ENCODE results near the gene MAP1S.
A peak's percentile ranks its signal among the peaks of the same experiment; 100 is the strongest.

The MAP1S gene

DNA sequence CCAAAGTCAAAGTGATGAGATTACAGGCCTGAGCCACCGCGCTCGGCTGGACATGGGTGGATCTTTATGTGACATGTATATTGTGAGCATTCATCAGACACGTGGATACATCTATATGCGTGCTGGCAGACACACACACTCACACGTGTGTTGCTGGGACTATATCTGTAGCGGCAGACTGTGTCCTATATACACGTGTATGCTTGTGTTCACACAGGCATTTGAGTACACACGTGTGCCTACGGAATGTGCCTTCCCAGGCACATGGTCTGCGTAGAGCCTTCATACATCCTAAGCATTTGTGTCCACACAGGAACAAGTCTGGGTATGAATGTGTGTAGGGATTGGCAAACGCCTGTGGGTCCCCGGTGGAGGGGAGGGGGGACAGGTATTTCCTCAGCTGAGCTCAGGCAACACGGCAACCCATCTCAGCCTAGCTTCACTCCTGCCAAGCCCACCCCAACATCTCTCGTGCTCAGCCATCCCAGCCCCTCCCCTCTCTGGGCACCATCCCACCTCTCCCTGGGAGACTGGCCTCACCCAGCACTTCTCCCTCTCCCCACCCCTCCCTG lies 33.7 kb upstream of the MAP1S start:
- Mint-ChIP-seq H3K36me3 (ENCODE audit: low read depth) (no peaks in the 10 kb centered on the region), H3K4me3 (no peak overlapping the region), H3K27ac (no peak overlapping the region), H3K27me3 (peaks cover 85% of the 10 kb centered on the region), H3K4me1 (ENCODE audit: low read depth) (peaks cover 14% of the 10 kb centered on the region), H3K9me3 (no peaks in the 10 kb centered on the region)
- DNase-seq = no peak

DNA sequence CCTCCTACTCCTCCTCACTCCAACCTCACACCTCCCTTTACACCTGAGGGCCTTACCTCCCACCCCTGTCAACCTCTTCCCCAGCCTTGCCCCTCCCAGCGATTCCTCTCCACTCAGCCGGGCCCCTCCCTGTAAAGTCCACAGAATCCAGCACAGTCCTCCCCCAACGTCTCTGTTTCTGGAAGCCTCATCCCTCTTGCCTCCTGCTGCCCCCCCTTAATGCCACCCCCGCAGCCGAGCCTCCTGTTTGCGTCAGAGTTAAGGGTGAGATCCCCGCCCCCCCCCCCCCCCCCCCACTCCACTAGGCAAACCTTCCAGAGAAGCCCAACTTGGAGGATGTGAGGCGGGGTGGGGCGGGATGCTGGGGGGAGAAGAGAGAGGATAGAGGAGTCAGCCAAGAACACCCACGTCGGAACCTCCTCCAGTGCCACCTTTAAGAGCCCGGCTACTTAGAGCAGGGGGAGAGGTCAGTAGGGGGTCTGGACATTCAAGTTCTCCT lies 33.2 kb upstream of the MAP1S start:
- no peaks in the 10 kb centered on the region for H3K9me3 Mint-ChIP-seq
- no peak overlapping the region for H3K4me3 Mint-ChIP-seq
- H3K27ac Mint-ChIP-seq = no peak overlapping the region
- H3K36me3 Mint-ChIP-seq (ENCODE audit: low read depth) = no peaks in the 10 kb centered on the region
- peaks cover 13% of the 10 kb centered on the region for H3K4me1 Mint-ChIP-seq (ENCODE audit: low read depth)
- peaks cover 86% of the 10 kb centered on the region for H3K27me3 Mint-ChIP-seq
- DNase-seq = no peak

DNA sequence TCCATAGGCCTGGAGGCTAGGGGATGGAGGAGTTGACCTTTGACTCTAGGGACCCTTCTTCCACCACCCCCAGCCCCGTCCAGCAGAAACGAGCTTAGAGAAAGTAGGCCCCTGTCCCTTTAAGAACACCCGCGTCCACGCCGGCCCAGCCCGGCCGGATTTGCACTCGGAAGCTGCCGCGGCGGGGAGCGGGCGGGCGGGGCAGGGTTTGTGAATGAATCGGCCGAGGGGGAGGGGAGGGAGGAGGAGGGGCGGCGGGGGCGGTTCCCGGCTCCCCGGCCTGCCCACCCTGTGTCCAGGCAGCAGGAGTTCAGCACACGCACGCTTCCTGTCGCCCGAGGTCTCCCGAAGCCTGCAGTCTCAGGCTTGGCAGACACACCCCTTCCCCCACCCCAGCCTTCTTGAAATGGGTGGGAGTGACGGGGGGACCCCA lies 32.7 kb upstream of the MAP1S start:
- no peaks in the 10 kb centered on the region for H3K9me3 Mint-ChIP-seq
- peaks cover 81% of the 10 kb centered on the region for H3K27me3 Mint-ChIP-seq
- H3K36me3 Mint-ChIP-seq (ENCODE audit: low read depth) = no peaks in the 10 kb centered on the region
- DNase-seq = no peak
- peaks cover 13% of the 10 kb centered on the region for H3K4me1 Mint-ChIP-seq (ENCODE audit: low read depth)
- no peak overlapping the region for H3K27ac Mint-ChIP-seq
- H3K4me3 Mint-ChIP-seq = no peak overlapping the region

DNA sequence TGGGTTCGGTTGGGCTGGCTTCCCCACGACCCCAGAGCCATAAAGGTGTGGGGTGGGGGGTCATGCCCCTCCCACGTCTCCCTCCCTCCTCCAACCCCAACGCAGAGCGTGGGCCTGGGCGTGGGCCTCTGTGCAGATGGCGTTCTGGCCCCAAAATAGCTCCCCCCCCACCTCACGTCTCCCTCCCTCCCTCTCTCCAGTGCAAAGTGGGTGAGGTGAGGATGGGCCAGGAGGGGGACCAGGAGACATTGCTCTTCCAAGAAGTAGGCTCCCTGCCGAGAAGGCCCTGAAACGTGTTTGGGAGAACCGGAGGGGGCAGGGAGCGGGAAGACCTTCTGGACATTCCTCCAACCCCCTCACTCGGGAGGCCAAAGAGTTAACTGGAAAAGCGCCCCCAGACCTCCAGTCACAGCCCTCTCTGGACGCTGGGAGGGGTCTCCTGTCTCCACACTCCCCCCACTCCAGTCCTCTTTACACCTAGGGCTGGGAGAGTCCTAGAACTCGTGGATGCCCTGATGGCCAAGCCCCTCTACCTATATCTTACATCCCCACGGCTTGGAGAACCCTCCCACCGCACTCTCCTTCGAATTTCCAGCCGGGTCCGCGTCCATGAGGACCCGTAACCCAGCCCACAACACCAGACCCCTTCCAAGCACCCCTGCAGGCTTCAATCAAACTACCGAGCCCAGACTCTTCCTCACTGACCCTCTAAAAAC lies 32.0 kb upstream of the MAP1S start:
- Mint-ChIP-seq H3K36me3 (ENCODE audit: low read depth) (no peaks in the 10 kb centered on the region), H3K4me3 (no peak overlapping the region), H3K27ac (no peak overlapping the region), H3K9me3 (no peaks in the 10 kb centered on the region), H3K4me1 (ENCODE audit: low read depth) (peaks cover 13% of the 10 kb centered on the region), H3K27me3 (peaks cover 82% of the 10 kb centered on the region)
- DNase-seq = no peak

DNA sequence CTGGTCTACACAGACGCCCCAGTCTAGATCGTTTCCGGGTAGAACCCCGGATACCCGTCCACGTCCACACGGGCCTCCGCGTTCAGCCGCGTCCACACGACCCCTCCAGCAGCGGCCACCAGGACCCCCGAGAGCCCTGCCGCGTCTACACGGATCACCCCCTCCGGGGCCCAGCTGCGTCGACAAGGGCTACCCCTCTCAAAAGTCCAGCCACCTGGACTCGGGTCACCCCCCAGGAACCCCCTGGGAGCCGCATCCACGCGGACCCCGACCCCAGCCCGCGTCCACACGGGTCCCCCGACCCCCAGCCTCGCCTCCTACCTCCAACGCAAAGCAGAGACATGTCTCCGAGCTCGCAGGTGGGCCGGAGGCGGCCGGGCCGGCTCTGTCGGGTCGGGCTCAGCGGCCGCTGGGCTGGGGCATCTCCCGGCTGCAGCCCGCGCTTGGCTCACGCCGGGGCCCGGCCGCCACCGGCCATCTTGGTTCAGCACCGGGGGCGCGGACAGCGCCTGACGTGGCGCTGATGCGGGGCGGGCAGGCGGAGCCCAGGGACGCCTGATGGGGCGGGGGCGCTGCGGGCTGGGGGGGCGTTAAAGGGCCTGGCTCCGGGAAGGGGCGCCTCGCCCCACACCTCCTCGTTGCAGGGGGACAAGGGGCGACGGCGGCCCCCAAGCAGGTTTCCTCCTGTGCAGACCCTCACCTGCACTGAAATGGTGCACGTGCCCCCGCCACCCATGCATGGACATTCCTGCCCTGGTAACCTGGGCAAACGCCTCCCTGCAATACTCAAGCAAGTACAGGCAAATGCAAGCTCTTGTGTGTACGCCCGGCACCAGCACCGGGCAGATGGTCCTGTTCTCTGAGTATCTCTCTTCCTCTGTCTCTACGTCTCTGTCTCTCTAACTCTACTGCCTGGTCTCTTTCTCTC lies 31.2 kb upstream of the MAP1S start, which contains the start of gene UNC13A:
UNC13A (minus strand) TSS at position 498 of the 928 bp plus-strand sequence; CDS start at position 343, 155 bp downstream.
- Mint-ChIP-seq H3K27ac (no peak within 1 kb of the TSS), H3K4me3 (no peak within 1 kb of the TSS), H3K27me3 (peaks cover 80% of the 10 kb centered on the region), H3K9me3 (no peaks in the 10 kb centered on the region), H3K36me3 (ENCODE audit: low read depth) (no peaks in the 10 kb centered on the region), H3K4me1 (ENCODE audit: low read depth) (peaks cover 13% of the 10 kb centered on the region)
- peak; percentile 68 for DNase-seq

DNA sequence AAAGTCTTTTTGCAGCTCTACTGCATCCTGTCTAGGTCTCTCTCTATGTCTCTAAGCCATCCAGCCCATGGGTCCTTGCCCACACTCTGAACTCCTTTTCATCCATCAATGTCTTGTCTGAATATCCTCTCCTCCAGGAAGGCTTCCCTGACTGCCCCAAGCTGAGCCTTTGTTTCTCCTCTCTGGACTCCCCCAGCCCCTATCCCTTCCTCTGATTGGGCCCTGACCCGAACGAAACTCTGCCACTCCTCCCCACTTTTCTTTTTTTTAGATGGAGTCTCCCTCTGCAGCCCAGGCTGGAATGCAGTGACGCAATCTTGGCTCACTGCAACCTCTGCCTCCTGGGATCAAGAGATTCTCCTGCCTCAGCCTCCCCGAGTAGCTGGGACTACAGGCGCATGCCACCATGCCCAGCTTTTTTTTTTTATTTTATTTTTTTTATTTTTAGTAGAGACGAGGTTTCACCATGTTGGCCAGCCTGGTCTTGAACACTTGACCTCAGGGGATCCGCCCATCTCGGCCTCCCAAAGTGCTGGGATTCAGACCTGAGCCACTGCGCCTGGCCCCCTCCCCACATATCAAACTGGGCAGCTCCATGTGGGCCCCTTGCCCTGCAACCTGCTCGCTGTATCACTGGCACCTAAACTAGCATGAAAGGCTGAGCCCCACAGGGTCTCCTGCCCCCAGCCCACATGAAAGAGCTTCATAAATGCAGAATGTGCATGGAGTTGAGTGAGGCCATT lies 30.3 kb upstream of the MAP1S start:
- Mint-ChIP-seq H3K9me3 (no peaks in the 10 kb centered on the region), H3K4me3 (no peak overlapping the region), H3K27me3 (peaks cover 71% of the 10 kb centered on the region), H3K36me3 (ENCODE audit: low read depth) (no peaks in the 10 kb centered on the region), H3K27ac (no peak overlapping the region), H3K4me1 (ENCODE audit: low read depth) (peaks cover 13% of the 10 kb centered on the region)
- no peak for DNase-seq

DNA sequence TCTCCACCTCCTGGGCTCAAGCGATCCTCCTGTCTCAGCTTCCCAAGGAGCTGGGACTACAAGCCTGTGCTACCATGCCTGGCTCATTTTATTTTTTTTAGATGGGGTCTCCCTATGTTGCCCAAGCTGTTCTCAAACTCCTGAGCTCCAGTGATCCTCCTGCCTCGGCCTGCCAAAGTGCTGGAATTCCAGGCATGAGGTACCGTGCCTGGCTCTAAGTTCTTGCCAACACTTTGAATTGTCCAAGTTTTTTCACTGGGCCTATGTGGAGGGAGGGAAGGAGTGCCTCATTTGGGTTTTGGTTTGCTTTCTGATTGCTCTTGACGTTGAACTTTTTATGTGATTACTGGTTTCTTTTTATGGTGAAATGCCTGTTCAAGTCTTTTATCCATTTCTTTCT lies 26.7 kb upstream of the MAP1S start:
- Mint-ChIP-seq H3K27me3 (peaks cover 55% of the 10 kb centered on the region), H3K36me3 (ENCODE audit: low read depth) (no peaks in the 10 kb centered on the region), H3K9me3 (no peaks in the 10 kb centered on the region), H3K4me1 (ENCODE audit: low read depth) (peaks cover 6% of the 10 kb centered on the region), H3K4me3 (no peak overlapping the region), H3K27ac (no peak overlapping the region)
- no peak for DNase-seq

DNA sequence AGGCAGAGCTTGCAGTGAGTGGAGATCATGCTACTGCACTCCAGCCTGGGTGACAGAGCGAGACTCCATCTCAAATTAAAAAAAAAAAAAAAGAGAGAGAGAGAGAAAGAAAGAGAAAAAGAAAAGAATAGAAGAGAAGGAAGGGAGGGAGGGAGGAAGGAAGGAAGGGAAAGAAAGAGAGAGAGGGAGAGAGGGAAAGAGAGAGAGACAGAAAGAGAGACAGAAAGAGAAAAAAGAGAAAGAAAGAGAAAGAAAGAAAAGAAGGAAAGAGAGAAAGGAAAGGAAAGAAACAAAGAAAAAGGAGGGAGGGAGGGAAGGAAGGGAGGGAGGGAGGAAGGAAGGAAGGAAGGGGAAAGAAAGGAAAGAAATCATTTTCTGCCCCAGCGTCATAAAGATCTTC lies 24.1 kb upstream of the MAP1S start:
- Mint-ChIP-seq H3K4me1 (ENCODE audit: low read depth) (no peaks in the 10 kb centered on the region), H3K9me3 (no peaks in the 10 kb centered on the region), H3K36me3 (ENCODE audit: low read depth) (no peaks in the 10 kb centered on the region), H3K27ac (no peak overlapping the region), H3K4me3 (no peak overlapping the region), H3K27me3 (peaks cover 52% of the 10 kb centered on the region)
- DNase-seq = no peak

DNA sequence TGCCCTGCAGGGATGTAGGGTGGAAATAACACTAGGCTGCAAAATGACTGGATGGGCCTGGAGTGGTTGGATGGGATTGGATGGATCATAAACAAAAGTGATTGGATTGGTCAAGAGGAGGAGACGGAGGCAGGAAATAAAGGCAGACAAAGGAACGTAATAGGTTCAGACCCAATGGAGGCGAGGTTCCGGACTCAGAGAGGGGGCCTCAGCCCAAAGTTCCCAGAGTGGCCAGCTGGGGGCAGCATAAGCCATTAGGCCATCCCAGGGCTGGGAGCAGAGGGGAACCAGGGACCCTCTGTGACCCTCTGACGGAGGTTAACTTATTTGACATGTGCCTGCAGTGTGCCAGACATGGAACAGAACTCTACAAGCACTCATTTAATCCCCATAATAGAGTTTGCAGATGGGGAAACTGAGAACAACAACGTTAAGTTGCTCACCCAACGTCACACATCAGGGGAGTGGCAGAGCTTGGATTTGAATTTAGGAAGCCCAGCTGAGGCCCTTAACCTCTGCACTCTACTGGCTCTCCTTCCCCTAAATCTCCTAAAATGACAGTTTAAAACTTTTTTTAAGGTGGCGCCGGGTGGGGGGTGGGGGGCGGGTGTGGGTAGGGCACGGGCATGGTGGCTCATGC lies 15.3 kb upstream of the MAP1S start:
- no peak overlapping the region for H3K27ac Mint-ChIP-seq
- H3K36me3 Mint-ChIP-seq (ENCODE audit: low read depth) = no peaks in the 10 kb centered on the region
- H3K4me1 Mint-ChIP-seq (ENCODE audit: low read depth) = peaks cover 1% of the 10 kb centered on the region
- peaks cover 12% of the 10 kb centered on the region for H3K27me3 Mint-ChIP-seq
- no peak overlapping the region for H3K4me3 Mint-ChIP-seq
- H3K9me3 Mint-ChIP-seq = no peaks in the 10 kb centered on the region
- DNase-seq = peak; percentile 83

DNA sequence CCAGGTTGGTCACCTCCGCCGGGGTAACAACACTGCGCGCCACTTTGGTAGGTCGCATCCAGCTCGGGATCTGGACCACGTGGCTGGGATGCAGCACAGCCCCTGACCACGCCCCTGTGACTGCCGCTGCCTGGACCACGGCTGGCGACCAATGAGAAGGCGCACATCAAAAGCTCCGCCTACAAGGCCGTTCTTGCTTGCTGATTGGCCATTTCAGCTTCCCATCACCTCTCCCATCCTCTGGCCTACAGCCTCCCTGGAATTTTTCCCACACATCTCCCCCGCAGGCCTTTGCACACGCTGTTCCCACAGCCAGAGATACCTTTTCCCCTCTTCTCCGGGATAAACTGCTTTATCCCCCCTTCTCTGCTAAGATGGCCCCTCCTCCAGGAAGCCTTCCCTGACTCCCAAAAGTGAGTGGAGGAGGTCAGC lies 12.5 kb upstream of the MAP1S start:
- Mint-ChIP-seq H3K27me3 (no peaks in the 10 kb centered on the region), H3K4me3 (no peak overlapping the region), H3K36me3 (ENCODE audit: low read depth) (no peaks in the 10 kb centered on the region), H3K27ac (no peak overlapping the region), H3K4me1 (ENCODE audit: low read depth) (peaks cover 1% of the 10 kb centered on the region), H3K9me3 (no peaks in the 10 kb centered on the region)
- DNase-seq = no peak

DNA sequence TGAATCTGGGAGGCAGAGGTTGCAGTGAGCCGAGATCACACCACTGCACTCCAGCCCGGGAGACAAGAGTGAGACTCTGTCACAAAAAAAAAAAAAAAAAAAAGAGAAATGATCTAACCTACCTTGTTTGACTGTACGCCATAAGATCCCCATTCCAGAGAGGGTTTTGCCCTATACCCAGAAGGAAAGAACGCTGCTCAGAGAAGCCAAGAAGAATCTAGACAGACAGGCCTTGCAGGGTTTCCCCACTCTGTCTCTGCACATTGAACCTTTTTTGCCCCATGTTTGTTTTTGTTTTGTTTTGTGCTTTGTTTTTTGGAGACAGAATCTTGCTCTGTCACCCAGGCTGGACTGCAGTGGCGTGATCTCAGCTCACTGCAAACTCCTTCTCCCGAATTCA lies 7.4 kb upstream of the MAP1S start:
- no peak overlapping the region for H3K27ac Mint-ChIP-seq
- no peak overlapping the region for H3K4me3 Mint-ChIP-seq
- no peaks in the 10 kb centered on the region for H3K27me3 Mint-ChIP-seq
- DNase-seq = no peak
- H3K36me3 Mint-ChIP-seq (ENCODE audit: low read depth) = no peaks in the 10 kb centered on the region
- H3K9me3 Mint-ChIP-seq = no peaks in the 10 kb centered on the region
- H3K4me1 Mint-ChIP-seq (ENCODE audit: low read depth) = no peaks in the 10 kb centered on the region

DNA sequence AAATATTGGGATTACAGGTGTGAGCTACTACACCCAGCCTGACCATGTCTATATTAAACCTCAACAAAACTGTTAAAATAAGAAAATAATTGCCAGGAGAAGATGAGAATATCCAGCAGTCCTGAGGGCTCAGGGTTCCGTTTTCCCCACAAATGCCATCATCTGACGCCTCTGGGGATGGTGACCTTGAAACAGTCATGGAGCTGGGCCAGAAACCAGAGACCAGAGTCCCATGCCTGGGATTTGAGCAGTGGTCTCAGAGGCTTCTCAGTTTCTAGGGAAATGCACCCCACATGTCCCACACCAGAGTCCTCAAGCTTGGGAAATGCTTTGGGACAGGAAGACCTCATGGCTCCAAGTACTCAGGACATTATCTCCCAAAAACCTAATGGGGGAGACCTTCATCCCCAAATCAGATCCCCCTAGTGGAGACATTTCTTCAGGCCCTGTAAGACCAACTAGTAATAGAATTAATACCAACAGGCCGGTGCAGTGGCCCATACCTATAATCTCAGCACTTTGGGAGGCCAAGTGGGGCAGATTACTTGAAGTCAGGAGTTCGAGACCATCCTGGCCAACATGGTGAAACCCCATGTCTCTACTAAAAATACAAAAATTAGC lies 2.9 kb upstream of the MAP1S start:
- no peaks in the 10 kb centered on the region for H3K9me3 Mint-ChIP-seq
- H3K4me1 Mint-ChIP-seq (ENCODE audit: low read depth) = peaks cover 28% of the 10 kb centered on the region
- H3K4me3 Mint-ChIP-seq = no peak overlapping the region
- H3K27ac Mint-ChIP-seq = no peak overlapping the region
- H3K36me3 Mint-ChIP-seq (ENCODE audit: low read depth) = peaks cover 16% of the 10 kb centered on the region
- no peaks in the 10 kb centered on the region for H3K27me3 Mint-ChIP-seq
- DNase-seq = no peak

DNA sequence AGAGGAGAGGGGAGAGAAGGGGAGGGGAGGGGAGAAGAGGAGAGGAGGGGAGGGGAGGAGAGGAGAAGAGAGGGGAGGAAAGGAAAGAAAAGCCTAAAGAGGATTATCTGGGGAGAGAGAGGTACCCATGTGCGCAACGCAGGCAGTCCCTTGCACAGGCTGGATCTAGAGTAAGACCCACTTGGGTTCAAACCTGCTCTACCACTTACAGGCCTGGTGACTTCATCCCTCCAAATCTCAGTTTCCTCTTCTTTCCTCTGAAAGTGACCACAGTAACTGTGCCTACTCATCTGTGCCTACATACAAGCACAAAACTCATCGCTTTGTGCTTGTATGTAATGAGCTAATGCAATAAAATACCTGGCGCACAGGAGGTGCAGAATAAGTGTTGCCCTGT lies 732 bp upstream of the MAP1S start:
- H3K27ac Mint-ChIP-seq = peak overlapping the region; percentile 91
- peaks cover 36% of the 10 kb centered on the region for H3K4me1 Mint-ChIP-seq (ENCODE audit: low read depth)
- no peaks in the 10 kb centered on the region for H3K27me3 Mint-ChIP-seq
- H3K4me3 Mint-ChIP-seq = peak overlapping the region; percentile 83
- peaks cover 30% of the 10 kb centered on the region for H3K36me3 Mint-ChIP-seq (ENCODE audit: low read depth)
- no peak for DNase-seq
- H3K9me3 Mint-ChIP-seq = no peaks in the 10 kb centered on the region
